Fibroblast of villous mesenchyme (primary cell): Measurements from ENCODE around the gene NOD2. TPM values are rescaled to one million over a fixed set of nuclear protein-coding genes. Genes with fewer than 3 reads are reported as not detected.

Experiments
- DNase-seq: peaks from one replicate; pipeline ENCODE4 v3.0.0-alpha.2; 2010; ENCODE audit warnings: low read depth
- H3K4me3 ChIP-seq: 2 replicates; pipeline ENCODE4 v1.5.1; 2011; ENCODE audit warnings: low read depth, mild to moderate bottlenecking, low read length
- total RNA-seq: library from RNA; depleted of rRNA; stranded (reverse); fragments of >200 nt; gene quantifications from 2 replicates; pipeline ENCODE4 v1.2.3, GENCODE V29; 2012
- TF ChIP-seq, protein P1 (sequence below): IDR thresholded peaks from 2 replicates; pipeline ENCODE4 v1.5.1; 2012; ENCODE audit warnings: low read depth, mild to moderate bottlenecking, low read length; ENCODE audit not compliant: insufficient read depth

The NOD2 gene
- total RNA-seq, 1 donor, result not detected

GRCh38 chr16:50652836-50653425, 40.5 kb upstream of the NOD2 start:
- TF ChIP-seq, protein P1, sequence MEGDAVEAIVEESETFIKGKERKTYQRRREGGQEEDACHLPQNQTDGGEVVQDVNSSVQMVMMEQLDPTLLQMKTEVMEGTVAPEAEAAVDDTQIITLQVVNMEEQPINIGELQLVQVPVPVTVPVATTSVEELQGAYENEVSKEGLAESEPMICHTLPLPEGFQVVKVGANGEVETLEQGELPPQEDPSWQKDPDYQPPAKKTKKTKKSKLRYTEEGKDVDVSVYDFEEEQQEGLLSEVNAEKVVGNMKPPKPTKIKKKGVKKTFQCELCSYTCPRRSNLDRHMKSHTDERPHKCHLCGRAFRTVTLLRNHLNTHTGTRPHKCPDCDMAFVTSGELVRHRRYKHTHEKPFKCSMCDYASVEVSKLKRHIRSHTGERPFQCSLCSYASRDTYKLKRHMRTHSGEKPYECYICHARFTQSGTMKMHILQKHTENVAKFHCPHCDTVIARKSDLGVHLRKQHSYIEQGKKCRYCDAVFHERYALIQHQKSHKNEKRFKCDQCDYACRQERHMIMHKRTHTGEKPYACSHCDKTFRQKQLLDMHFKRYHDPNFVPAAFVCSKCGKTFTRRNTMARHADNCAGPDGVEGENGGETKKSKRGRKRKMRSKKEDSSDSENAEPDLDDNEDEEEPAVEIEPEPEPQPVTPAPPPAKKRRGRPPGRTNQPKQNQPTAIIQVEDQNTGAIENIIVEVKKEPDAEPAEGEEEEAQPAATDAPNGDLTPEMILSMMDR, result no peak
- no peak for DNase-seq
- H3K4me3 ChIP-seq, result no peak overlapping the region

DNA sequence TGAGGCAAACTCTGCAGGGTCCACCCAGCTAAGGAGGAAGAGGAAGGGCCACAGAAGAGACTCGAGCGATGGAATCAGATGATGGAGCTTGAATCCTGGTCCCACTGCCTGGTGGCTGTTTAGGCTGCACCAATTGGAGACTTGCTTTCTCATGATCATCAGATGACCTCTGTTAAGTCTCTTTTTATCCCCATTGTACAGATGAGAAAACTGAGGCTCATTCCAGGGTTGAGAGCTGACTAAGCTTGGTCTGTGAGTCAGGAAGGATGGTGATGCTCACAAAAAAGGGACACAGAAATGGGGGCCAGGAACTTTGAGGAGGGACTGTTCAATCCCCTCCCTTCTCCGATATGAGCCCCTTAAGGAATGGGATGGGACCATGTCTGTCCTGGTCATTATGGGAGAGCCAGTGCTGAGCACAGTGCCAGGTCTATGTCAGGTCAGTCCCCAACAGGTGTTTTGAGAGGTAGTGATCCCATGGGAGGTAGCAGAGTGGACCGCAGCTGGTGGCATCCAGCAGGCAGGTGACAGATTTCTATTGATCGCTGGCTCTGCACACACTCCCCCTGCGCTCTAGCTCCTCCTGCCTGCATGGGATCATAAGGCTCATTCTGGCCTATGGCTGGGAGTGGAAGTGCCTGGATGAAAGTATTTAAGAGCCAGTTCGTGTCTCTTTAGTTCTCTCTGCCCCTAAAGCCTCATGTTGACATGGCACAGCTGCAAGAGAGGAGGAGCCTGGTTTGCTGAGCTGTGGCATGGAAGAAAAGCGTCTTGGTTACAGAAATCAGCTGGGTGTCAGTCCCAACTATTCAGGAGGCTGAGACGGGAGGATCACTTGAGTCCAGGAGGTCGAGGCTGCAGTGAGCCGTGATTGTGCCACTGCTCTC, 39.5 kb upstream of the NOD2 start:
- H3K4me3 ChIP-seq, result no peak overlapping the region
- no peak for DNase-seq
- TF ChIP-seq, protein P1, result no peak

DNA sequence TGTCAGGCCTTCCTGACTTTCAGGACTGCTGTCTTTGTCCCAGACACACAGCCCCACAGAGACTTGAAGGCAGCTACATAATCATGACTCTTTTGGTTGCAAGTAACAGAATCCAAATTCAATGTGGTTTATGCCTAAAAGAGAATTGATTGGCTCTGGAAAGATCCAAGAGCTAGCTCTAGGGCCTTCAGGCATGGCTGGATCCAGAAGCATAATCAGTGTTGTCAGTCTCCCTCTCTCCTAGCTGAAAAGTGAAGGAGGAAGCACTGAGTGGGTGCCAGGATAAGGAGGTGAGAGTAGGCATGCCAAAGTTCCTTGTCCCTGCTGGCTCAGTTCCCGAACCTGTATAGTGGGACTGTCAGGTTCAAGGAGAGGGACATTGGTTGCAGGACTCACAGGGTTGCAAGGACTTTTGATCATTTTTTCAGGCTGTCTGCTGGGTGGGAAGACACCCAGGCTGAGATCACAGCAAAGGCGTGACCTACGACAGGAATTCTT, 37.8 kb upstream of the NOD2 start:
- no peak for DNase-seq
- TF ChIP-seq, protein P1, result no peak
- H3K4me3 ChIP-seq, result no peak overlapping the region

DNA sequence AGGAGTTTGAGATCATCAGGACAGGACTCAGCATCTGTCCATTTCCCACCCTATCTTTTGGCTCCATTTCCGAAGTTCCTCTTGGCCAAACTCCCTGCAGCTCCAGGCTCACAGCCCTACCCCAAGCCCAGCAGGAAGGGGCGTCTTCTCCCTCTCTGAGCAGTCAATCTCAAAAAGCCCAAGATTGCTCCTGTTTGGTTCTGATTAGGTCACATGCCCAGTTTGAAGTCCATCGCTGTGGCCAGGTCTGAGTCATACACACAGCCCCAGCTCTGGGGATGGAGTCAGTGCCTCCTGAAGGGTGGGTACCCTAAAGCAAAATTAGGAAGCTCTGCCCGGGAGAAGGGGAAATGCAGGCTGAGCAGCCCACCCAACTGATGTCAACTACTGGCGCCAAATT, 36.2 kb upstream of the NOD2 start:
- TF ChIP-seq, protein P1, result no peak
- no peak for DNase-seq
- no peak overlapping the region for H3K4me3 ChIP-seq

DNA sequence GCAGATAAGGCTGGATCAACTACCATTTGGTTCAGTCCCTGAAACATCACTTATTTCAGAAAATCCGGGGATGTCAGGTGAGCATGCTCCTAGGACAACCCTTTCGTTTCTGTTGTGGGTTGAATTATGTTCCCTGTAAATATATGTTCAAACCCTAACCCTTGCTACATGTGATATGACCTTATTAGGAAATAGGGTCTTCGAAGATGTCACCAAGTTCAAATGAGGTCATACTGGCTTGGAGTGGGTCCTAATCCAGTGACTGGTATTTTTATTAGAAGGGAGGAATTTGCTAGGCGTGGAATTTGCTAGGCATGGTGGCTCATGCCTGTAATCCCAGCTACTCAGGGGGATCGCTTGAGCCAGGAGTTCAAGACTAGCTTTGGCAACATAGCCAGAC, 33.6 kb upstream of the NOD2 start:
- TF ChIP-seq, protein P1, result no peak
- DNase-seq, result peak; percentile 3
- no peak overlapping the region for H3K4me3 ChIP-seq

- no peak overlapping the region for H3K4me3 ChIP-seq
- TF ChIP-seq, protein P1, result no peak
- no peak for DNase-seq
These were observed 31.0 kb upstream of the NOD2 start for GRCh38 chr16:50662306-50662940.
